Fibroblast of gingiva (primary cell): ENCODE data around the gene CEP78.

Experiments used
- DNase-seq: peaks from one replicate; pipeline ENCODE4 v3.0.0-alpha.2; 2011; ENCODE audit warnings: low read depth

The CEP78 gene

GRCh38 chr9:78307360-78307759 lies 71.5 kb downstream of the CEP78 start:
- DNase-seq: no peak

GRCh38 chr9:78309066-78309465 lies 73.2 kb downstream of the CEP78 start:
- no peak for DNase-seq

- no peak for DNase-seq
Measured at GRCh38 chr9:78311075-78311474, 75.2 kb downstream of the CEP78 start.

- no peak for DNase-seq
Measured at GRCh38 chr9:78311886-78312524, 76.1 kb downstream of the CEP78 start.

- DNase-seq: no peak
Measured at GRCh38 chr9:78314550-78314949, 78.7 kb downstream of the CEP78 start.

GRCh38 chr9:78314953-78315870 lies 79.3 kb downstream of the CEP78 start:
- DNase-seq: peak; percentile 55

- DNase-seq: no peak
Measured at GRCh38 chr9:78316166-78316892, 80.5 kb downstream of the CEP78 start.

GRCh38 chr9:78319197-78320029 lies 83.5 kb downstream of the CEP78 start:
- DNase-seq: no peak

GRCh38 chr9:78320030-78320693 lies 84.3 kb downstream of the CEP78 start:
- no peak for DNase-seq

- DNase-seq: no peak
Measured at GRCh38 chr9:78320875-78321496, 85.1 kb downstream of the CEP78 start.

- no peak for DNase-seq
Measured at GRCh38 chr9:78321505-78321904, 85.6 kb downstream of the CEP78 start.

GRCh38 chr9:78324068-78324650 lies 88.3 kb downstream of the CEP78 start:
- DNase-seq: no peak

GRCh38 chr9:78324682-78325081 lies 88.8 kb downstream of the CEP78 start:
- DNase-seq: no peak

GRCh38 chr9:78325343-78325742 lies 89.5 kb downstream of the CEP78 start:
- DNase-seq: peak; percentile 44

- DNase-seq: no peak
Measured at GRCh38 chr9:78325846-78326360, 90.0 kb downstream of the CEP78 start.

- no peak for DNase-seq
Measured at GRCh38 chr9:78326564-78326963, 90.7 kb downstream of the CEP78 start.
